Measurements from ENCODE around the gene ARMH4. TPM values are rescaled to one million over a fixed set of nuclear protein-coding genes. Genes with fewer than 3 reads are reported as not detected.

The ARMH4 gene
- total RNA-seq, 1 experiment from 2014 or later, result 1.8 TPM

DNA sequence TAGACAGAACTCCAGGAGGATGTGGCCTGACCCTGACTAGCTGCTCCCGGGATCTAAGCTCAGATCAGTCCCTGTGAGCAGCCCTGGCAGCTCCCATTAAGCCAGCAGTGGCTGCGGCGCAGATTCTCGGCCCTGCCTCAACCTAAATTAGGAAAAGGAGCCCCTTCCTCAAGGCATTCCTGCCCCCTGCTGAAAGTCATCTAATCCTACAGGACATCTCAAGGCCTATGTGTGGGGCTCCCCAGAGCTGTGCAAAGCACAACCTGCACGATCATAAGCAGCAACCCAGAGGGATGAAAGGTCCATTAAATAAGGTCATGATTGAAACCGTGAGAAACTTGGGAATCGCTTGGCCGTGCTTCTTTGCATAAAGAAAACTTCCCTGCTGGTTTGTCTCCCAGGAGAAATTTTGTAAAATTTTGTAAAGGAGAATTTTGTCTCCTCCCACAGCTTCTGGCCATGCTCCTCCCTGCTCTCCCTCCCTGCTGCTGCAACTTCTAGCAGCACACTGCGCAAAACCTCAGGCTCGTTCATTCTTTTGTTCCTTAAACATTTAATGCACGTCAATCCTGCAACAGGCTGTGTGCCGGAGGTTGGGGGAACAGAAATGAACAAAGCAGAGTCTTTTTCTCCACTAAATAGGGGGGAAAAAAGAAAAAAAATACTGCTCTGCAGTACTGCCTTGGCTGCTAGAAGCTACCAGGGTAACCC, 189.5 kb downstream of the ARMH4 start:
- Histone ChIP-seq H3K4me1 (ENCODE audit: control insufficient read depth, insufficient read depth, low read length) (no peaks in the 10 kb centered on the region), H3K27me3 (ENCODE audit: control insufficient read depth, insufficient read depth, low read length) (no peaks in the 10 kb centered on the region), H3K4me3 (ENCODE audit: low read depth in 2 of 2, low read length in 2 of 2) (no peak overlapping the region), H3K36me3 (ENCODE audit: control insufficient read depth, insufficient read depth, low read length) (no peaks in the 10 kb centered on the region), H3K27ac (ENCODE audit: low read length) (no peak overlapping the region), H3K9me3 (ENCODE audit: control insufficient read depth, insufficient read depth, low read depth, low read length) (no peaks in the 10 kb centered on the region)
- BruUV-seq (replicated peaks), result no TSS peak
- DNase-seq (ENCODE audit: low read depth, low spot score) (no peak), ATAC-seq (no peak)
- in situ Hi-C loops (cut with HindIII; ENCODE audit: low pct_unique_long_range_greater_than_20kb, low sequenced_read_pairs) (no loop called here), intact Hi-C loops (cut with micrococcal nuclease; ENCODE audit: unreplicated experiment) (no loop called here)
- ChIA-PET POLR2A (no interaction called here), CTCF (interaction anchor here (0.7 kb wide), 1 partner anchor 617 kb away, joined by 3 read pairs; no protein-coding TSS in a partner anchor)
- TF ChIP-seq POLR2AphosphoS5 (IDR thresholded peaks at IDR 0.05; ENCODE audit: low read depth, low read length) (no peak), SIN3A (IDR thresholded peaks at IDR 0.05; ENCODE audit: borderline replicate concordance, insufficient read depth, low read depth, low read length) (no peak), TCF7L2 (IDR thresholded peaks at IDR 0.05; ENCODE audit: low read depth, low read length) (no peak)
- TF ChIP-seq, protein P1, sequence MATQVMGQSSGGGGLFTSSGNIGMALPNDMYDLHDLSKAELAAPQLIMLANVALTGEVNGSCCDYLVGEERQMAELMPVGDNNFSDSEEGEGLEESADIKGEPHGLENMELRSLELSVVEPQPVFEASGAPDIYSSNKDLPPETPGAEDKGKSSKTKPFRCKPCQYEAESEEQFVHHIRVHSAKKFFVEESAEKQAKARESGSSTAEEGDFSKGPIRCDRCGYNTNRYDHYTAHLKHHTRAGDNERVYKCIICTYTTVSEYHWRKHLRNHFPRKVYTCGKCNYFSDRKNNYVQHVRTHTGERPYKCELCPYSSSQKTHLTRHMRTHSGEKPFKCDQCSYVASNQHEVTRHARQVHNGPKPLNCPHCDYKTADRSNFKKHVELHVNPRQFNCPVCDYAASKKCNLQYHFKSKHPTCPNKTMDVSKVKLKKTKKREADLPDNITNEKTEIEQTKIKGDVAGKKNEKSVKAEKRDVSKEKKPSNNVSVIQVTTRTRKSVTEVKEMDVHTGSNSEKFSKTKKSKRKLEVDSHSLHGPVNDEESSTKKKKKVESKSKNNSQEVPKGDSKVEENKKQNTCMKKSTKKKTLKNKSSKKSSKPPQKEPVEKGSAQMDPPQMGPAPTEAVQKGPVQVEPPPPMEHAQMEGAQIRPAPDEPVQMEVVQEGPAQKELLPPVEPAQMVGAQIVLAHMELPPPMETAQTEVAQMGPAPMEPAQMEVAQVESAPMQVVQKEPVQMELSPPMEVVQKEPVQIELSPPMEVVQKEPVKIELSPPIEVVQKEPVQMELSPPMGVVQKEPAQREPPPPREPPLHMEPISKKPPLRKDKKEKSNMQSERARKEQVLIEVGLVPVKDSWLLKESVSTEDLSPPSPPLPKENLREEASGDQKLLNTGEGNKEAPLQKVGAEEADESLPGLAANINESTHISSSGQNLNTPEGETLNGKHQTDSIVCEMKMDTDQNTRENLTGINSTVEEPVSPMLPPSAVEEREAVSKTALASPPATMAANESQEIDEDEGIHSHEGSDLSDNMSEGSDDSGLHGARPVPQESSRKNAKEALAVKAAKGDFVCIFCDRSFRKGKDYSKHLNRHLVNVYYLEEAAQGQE (IDR thresholded peaks at IDR 0.05; ENCODE audit: insufficient read depth in 1 of 2, low read depth in 2 of 2, low read length in 1 of 2), result no peak
- TF ChIP-seq, protein P2, sequence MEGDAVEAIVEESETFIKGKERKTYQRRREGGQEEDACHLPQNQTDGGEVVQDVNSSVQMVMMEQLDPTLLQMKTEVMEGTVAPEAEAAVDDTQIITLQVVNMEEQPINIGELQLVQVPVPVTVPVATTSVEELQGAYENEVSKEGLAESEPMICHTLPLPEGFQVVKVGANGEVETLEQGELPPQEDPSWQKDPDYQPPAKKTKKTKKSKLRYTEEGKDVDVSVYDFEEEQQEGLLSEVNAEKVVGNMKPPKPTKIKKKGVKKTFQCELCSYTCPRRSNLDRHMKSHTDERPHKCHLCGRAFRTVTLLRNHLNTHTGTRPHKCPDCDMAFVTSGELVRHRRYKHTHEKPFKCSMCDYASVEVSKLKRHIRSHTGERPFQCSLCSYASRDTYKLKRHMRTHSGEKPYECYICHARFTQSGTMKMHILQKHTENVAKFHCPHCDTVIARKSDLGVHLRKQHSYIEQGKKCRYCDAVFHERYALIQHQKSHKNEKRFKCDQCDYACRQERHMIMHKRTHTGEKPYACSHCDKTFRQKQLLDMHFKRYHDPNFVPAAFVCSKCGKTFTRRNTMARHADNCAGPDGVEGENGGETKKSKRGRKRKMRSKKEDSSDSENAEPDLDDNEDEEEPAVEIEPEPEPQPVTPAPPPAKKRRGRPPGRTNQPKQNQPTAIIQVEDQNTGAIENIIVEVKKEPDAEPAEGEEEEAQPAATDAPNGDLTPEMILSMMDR (IDR thresholded peaks at IDR 0.05), result no peak

DNA sequence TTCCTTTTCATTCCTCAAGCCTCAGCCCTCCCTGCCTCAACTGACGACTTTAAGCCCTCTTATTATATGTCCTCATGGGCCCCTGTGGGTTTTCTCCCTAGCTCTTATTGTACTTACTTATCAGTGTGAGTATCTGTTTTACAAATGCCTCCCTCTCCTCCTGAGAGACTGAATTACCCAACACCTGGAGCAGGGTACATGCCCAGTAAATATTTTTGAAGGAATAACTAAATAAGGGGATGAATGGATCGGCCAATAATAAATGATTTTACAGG, 190.3 kb downstream of the ARMH4 start:
- POLR2A ChIA-PET, result no interaction called here
- H3K9me3 ChIP-seq (ENCODE audit: control insufficient read depth, insufficient read depth, low read depth, low read length), result no peaks in the 10 kb centered on the region
- DNase-seq (ENCODE audit: low read depth, low spot score) (no peak), ATAC-seq (no peak)
- CTCF ChIA-PET, result no interaction called here
- H3K4me1 ChIP-seq (ENCODE audit: control insufficient read depth, insufficient read depth, low read length), result no peaks in the 10 kb centered on the region
- no peaks in the 10 kb centered on the region for H3K36me3 ChIP-seq (ENCODE audit: control insufficient read depth, insufficient read depth, low read length)
- no peak overlapping the region for H3K27ac ChIP-seq (ENCODE audit: low read length)
- intact Hi-C loops (cut with micrococcal nuclease; ENCODE audit: unreplicated experiment), result no loop called here
- BruUV-seq (replicated peaks), result no TSS peak
- H3K4me3 ChIP-seq (ENCODE audit: low read depth in 2 of 2, low read length in 2 of 2), result no peak overlapping the region
- in situ Hi-C loops (cut with HindIII; ENCODE audit: low pct_unique_long_range_greater_than_20kb, low sequenced_read_pairs), result no loop called here
- no peaks in the 10 kb centered on the region for H3K27me3 ChIP-seq (ENCODE audit: control insufficient read depth, insufficient read depth, low read length)
- TF ChIP-seq SIN3A (IDR thresholded peaks at IDR 0.05; ENCODE audit: borderline replicate concordance, insufficient read depth, low read depth, low read length) (no peak), POLR2AphosphoS5 (IDR thresholded peaks at IDR 0.05; ENCODE audit: low read depth, low read length) (no peak), TCF7L2 (IDR thresholded peaks at IDR 0.05; ENCODE audit: low read depth, low read length) (no peak)
- TF ChIP-seq, protein P1 (IDR thresholded peaks at IDR 0.05; ENCODE audit: insufficient read depth in 1 of 2, low read depth in 2 of 2, low read length in 1 of 2), result no peak

All from Panc1 (cell line).